Airway epithelial cell (primary cell): ENCODE measurements around the gene SERPINB7. TPM values are rescaled to one million over a fixed set of nuclear protein-coding genes. Genes with fewer than 3 reads are reported as not detected.

Experiments used
- total RNA-seq: library from RNA; depleted of rRNA; stranded (reverse); fragments of >200 nt; gene quantifications from 2 replicates; pipeline ENCODE4 v1.2.3, GENCODE V29; 2015

Gene SERPINB7
- 59.1 and 63.3 TPM in 2 replicates for total RNA-seq

DNA sequence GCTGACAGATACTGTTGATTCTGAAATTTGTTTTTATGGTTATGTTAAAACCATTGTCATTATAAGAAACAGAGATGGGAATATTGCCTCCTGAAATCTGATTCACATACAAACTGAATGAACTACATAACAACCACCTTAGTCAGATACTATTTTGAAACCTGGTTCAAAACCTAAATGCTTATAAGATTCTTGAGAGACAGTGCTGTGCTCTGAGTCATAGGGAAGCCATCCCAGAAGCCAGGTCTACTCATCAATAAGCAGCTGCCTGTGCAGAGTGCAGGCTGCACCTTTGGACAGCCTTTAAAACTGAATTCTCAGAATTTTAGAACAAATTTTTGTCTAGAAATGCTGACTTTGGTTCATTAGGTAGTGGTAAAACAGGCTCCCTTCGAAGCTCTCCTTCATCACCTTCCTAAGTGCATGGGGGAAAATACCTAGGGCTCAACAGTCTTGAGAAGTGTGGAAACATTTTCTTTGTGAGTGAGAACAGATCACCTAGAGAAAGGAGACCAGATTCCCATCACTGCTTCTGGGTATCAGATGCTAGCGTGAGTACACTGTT, at the start of gene SERPINB7:
TSS of gene SERPINB7 (plus strand) at position 253 of the 565 bp plus-strand sequence. CDS start 6,955 bp downstream, outside the sequence.

Other genes with a start within 250 kb of the SERPINB7 start
- 0.28 TPM in 1 of 2 replicates, not detected in the other for gene SERPINB12, start 233.0 kb upstream of the SERPINB7 start, total RNA-seq
- gene SERPINB13, start 188.1 kb upstream of the SERPINB7 start, total RNA-seq, result 44.9 and 63.0 TPM in 2 replicates
- 4.0 and 5.0 TPM in 2 replicates for gene SERPINB4, start 131.2 kb upstream of the SERPINB7 start, total RNA-seq
- 149 and 212 TPM in 2 replicates for gene SERPINB3, start 113.5 kb upstream of the SERPINB7 start, total RNA-seq
- 0.05 and 0.35 TPM in 2 replicates for gene SERPINB11, start 72.5 kb upstream of the SERPINB7 start, total RNA-seq
- 205 and 218 TPM in 2 replicates for gene SERPINB2, start 112.3 kb downstream of the SERPINB7 start, total RNA-seq
- 0.23 and 0.28 TPM in 2 replicates for gene SERPINB10, start 132.5 kb downstream of the SERPINB7 start, total RNA-seq
- 0.56 and 1.3 TPM in 2 replicates for gene HMSD, start 173.9 kb downstream of the SERPINB7 start, total RNA-seq
- 15.0 and 17.1 TPM in 2 replicates for gene SERPINB8, start 194.7 kb downstream of the SERPINB7 start, total RNA-seq